ENCODE results near the gene MED15. TPM values are rescaled to one million over a fixed set of nuclear protein-coding genes. Genes with fewer than 3 reads are reported as not detected.

The MED15 gene
- total RNA-seq, 1 experiment from 2014 or later: 59.3 TPM

DNA sequence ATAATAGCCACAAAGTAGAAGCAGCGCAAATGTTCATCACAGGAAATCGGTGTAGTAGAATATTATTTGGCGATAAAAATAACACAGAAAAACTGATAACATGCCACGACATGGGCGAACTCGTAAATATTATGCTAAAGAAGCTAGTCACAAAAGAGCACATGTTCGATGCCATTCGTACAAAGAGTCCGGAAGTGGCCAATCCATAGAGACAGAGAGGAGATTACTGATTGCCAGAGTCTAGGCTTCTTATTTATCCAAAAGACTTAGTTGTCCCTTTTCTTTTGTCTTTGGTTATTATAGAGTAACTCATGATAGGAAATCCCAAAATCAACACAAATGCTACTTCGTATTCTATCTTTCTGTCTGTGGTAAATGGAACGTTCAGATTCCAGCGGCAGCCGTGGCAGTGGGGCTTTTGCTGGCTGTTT, 56.5 kb downstream of the MED15 start:
- peak; percentile 59 for ATAC-seq
- BruUV-seq (replicated peaks): no TSS peak
- no peak overlapping the region for H3K27ac ChIP-seq (ENCODE audit: low read length)
- intact Hi-C loops (cut with micrococcal nuclease; ENCODE audit: unreplicated experiment) (no loop called here), in situ Hi-C loops (cut with HindIII; ENCODE audit: low pct_unique_long_range_greater_than_20kb, low sequenced_read_pairs) (no loop called here)
- no peak overlapping the region for H3K4me3 ChIP-seq (ENCODE audit: low read depth in 2 of 2, low read length in 2 of 2)
- no peaks in the 10 kb centered on the region; the same call in 1 of the 2 replicates for H3K4me1 ChIP-seq (ENCODE audit: control insufficient read depth, insufficient read depth, low read length)
- H3K27me3 ChIP-seq (ENCODE audit: control insufficient read depth, insufficient read depth, low read length): no peaks in the 10 kb centered on the region
- TF ChIP-seq SIN3A (IDR thresholded peaks at IDR 0.05; ENCODE audit: borderline replicate concordance, insufficient read depth, low read depth, low read length) (no peak), POLR2AphosphoS5 (IDR thresholded peaks at IDR 0.05; ENCODE audit: low read depth, low read length) (no peak), TCF7L2 (IDR thresholded peaks at IDR 0.05; ENCODE audit: low read depth, low read length) (no peak)
- TF ChIP-seq, protein P1, sequence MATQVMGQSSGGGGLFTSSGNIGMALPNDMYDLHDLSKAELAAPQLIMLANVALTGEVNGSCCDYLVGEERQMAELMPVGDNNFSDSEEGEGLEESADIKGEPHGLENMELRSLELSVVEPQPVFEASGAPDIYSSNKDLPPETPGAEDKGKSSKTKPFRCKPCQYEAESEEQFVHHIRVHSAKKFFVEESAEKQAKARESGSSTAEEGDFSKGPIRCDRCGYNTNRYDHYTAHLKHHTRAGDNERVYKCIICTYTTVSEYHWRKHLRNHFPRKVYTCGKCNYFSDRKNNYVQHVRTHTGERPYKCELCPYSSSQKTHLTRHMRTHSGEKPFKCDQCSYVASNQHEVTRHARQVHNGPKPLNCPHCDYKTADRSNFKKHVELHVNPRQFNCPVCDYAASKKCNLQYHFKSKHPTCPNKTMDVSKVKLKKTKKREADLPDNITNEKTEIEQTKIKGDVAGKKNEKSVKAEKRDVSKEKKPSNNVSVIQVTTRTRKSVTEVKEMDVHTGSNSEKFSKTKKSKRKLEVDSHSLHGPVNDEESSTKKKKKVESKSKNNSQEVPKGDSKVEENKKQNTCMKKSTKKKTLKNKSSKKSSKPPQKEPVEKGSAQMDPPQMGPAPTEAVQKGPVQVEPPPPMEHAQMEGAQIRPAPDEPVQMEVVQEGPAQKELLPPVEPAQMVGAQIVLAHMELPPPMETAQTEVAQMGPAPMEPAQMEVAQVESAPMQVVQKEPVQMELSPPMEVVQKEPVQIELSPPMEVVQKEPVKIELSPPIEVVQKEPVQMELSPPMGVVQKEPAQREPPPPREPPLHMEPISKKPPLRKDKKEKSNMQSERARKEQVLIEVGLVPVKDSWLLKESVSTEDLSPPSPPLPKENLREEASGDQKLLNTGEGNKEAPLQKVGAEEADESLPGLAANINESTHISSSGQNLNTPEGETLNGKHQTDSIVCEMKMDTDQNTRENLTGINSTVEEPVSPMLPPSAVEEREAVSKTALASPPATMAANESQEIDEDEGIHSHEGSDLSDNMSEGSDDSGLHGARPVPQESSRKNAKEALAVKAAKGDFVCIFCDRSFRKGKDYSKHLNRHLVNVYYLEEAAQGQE (IDR thresholded peaks at IDR 0.05; ENCODE audit: insufficient read depth in 1 of 2, low read depth in 2 of 2, low read length in 1 of 2): no peak
- TF ChIP-seq, protein P2, sequence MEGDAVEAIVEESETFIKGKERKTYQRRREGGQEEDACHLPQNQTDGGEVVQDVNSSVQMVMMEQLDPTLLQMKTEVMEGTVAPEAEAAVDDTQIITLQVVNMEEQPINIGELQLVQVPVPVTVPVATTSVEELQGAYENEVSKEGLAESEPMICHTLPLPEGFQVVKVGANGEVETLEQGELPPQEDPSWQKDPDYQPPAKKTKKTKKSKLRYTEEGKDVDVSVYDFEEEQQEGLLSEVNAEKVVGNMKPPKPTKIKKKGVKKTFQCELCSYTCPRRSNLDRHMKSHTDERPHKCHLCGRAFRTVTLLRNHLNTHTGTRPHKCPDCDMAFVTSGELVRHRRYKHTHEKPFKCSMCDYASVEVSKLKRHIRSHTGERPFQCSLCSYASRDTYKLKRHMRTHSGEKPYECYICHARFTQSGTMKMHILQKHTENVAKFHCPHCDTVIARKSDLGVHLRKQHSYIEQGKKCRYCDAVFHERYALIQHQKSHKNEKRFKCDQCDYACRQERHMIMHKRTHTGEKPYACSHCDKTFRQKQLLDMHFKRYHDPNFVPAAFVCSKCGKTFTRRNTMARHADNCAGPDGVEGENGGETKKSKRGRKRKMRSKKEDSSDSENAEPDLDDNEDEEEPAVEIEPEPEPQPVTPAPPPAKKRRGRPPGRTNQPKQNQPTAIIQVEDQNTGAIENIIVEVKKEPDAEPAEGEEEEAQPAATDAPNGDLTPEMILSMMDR (IDR thresholded peaks at IDR 0.05): no peak
- CTCF ChIA-PET: interaction anchor here (0.6 to 0.7 kb wide), 6 partner anchors 13 to 181 kb away, joined by 3 to 7 read pairs (median 3); no protein-coding TSS in a partner anchor
- POLR2A ChIA-PET: no interaction called here
- H3K36me3 ChIP-seq (ENCODE audit: control insufficient read depth, insufficient read depth, low read length): no peaks in the 10 kb centered on the region; the same call in none of the 2 replicates
- no peak for DNase-seq (ENCODE audit: low read depth, low spot score)
- no peaks in the 10 kb centered on the region for H3K9me3 ChIP-seq (ENCODE audit: control insufficient read depth, insufficient read depth, low read depth, low read length)

- no TSS peak for BruUV-seq (replicated peaks)
- Histone ChIP-seq H3K27ac (ENCODE audit: low read length) (no peak overlapping the region), H3K36me3 (ENCODE audit: control insufficient read depth, insufficient read depth, low read length) (no peaks in the 10 kb centered on the region; the same call in none of the 2 replicates)
These were observed 57.8 kb downstream of the MED15 start for GRCh38 chr22:20565079-20565734.

More at GRCh38 chr22:20565079-20565734, 57.8 kb downstream of the MED15 start:
- Histone ChIP-seq H3K27me3 (ENCODE audit: control insufficient read depth, insufficient read depth, low read length) (no peaks in the 10 kb centered on the region), H3K4me1 (ENCODE audit: control insufficient read depth, insufficient read depth, low read length) (no peaks in the 10 kb centered on the region; the same call in 1 of the 2 replicates), H3K4me3 (ENCODE audit: low read depth in 2 of 2, low read length in 2 of 2) (no peak overlapping the region), H3K9me3 (ENCODE audit: control insufficient read depth, insufficient read depth, low read depth, low read length) (no peaks in the 10 kb centered on the region)
- CTCF ChIA-PET: interaction anchor here (0.6 kb wide), 1 partner anchor 18 kb away, joined by 5 read pairs; no protein-coding TSS in a partner anchor
- DNase-seq (ENCODE audit: low read depth, low spot score): no peak
- in situ Hi-C loops (cut with HindIII; ENCODE audit: low pct_unique_long_range_greater_than_20kb, low sequenced_read_pairs): no loop called here
- no peak for TF ChIP-seq TCF7L2 (IDR thresholded peaks at IDR 0.05; ENCODE audit: low read depth, low read length)
- TF ChIP-seq SIN3A (IDR thresholded peaks at IDR 0.05; ENCODE audit: borderline replicate concordance, insufficient read depth, low read depth, low read length): no peak
- TF ChIP-seq, protein P2 (IDR thresholded peaks at IDR 0.05): no peak
- no peak for TF ChIP-seq POLR2AphosphoS5 (IDR thresholded peaks at IDR 0.05; ENCODE audit: low read depth, low read length)
- TF ChIP-seq, protein P1 (IDR thresholded peaks at IDR 0.05; ENCODE audit: insufficient read depth in 1 of 2, low read depth in 2 of 2, low read length in 1 of 2): no peak
- POLR2A ChIA-PET: no interaction called here
- intact Hi-C loops (cut with micrococcal nuclease; ENCODE audit: unreplicated experiment): no loop called here
- no peak for ATAC-seq
